GM12878 (cell line): ENCODE measurements around the gene NAB1. TPM values are rescaled to one million over a fixed set of nuclear protein-coding genes. Genes with fewer than 3 reads are reported as not detected.

Experiments used
- ATAC-seq: fragments of 200-7000 bp; cut with Tn5 transposase; 3 replicates; pipeline ENCODE4 v1.9.1; 2020; ENCODE audit warnings: mild to moderate bottlenecking, moderate library complexity
- BruUV-seq: library from RNA; stranded (reverse); fragments of 400-500 nt; replicated peaks from 2 replicates; lab custom pipeline; 2021; lab: Mats Ljungman, UMichigan
- CTCF ChIA-PET: fragments of 300-600 bp; sonication (Branson Sonifier 250); formaldehyde crosslinking; extraction: SDS; loops from one replicate; lab custom pipeline; 2021; ENCODE audit warnings: inconsistent platforms; lab: Yijun Ruan, JAX
- POLR2A ChIA-PET: fragments of 350-600 bp; formaldehyde crosslinking; extraction: SDS; loops from one replicate; lab custom pipeline; 2021; ENCODE audit warnings: inconsistent platforms; lab: Charles Lee
- RAD21 ChIA-PET: fragments of 300-600 bp; sonication (Branson Sonifier 250); formaldehyde crosslinking; loops from one replicate; lab custom pipeline; 2023; ENCODE audit warnings: antibody characterized with exemption; ENCODE audit not compliant: unreplicated experiment; lab: Charles Lee
- SMC1A ChIA-PET: fragments of 300-600 bp; sonication (Branson Sonifier 250); formaldehyde crosslinking; loops from one replicate; lab custom pipeline; 2023; ENCODE audit not compliant: unreplicated experiment, uncharacterized antibody; lab: Charles Lee
- DNase-seq: peaks from one replicate; pipeline ENCODE4 v3.0.0-alpha.2; 2011; ENCODE audit warnings: low read depth, low spot score
- FAIRE-seq: peaks from 3 replicates; lab custom pipeline; 2011; peaks lifted over from hg19 to GRCh38; lab: Jason Lieb, UNC
- H2AFZ ChIP-seq: 2 replicates; pipeline ENCODE4 v1.6.0; 2011; ENCODE audit warnings: low read depth, low read length, control low read depth; ENCODE audit not compliant: control insufficient read depth
- H3K27ac ChIP-seq: 2 replicates; pipeline ENCODE4 v1.5.1; 2011; ENCODE audit warnings: control low read depth; ENCODE audit not compliant: control insufficient read depth, insufficient read depth
- H3K27me3 ChIP-seq, 2 experiments: replicated peaks in 1 of 2; 2 replicates each; pipeline versions ENCODE4 v1.6.0 to v1.6.1; 2011; ENCODE audit warnings: low read length in 1 of 2; ENCODE audit not compliant: control insufficient read depth in 2 of 2, insufficient read depth in 2 of 2
- H3K36me3 ChIP-seq, 2 experiments: 2 replicates each; pipeline ENCODE4 v1.5.1; 2011; ENCODE audit warnings: low read length in 1 of 2; ENCODE audit not compliant: control insufficient read depth in 2 of 2, insufficient read depth in 2 of 2
- H3K4me1 ChIP-seq: 2 replicates; pipeline ENCODE4 v1.6.1; 2011; ENCODE audit warnings: mild to moderate bottlenecking, low read length, moderate library complexity, mixed read lengths; ENCODE audit not compliant: control insufficient read depth, insufficient read depth
- H3K4me2 ChIP-seq: 2 replicates; pipeline ENCODE4 v1.6.0; 2011; ENCODE audit warnings: control low read depth; ENCODE audit not compliant: control insufficient read depth, insufficient read depth
- H3K4me3 ChIP-seq: fragments of 200-600 bp; sonication (generic); 2 replicates; pipeline ENCODE4 v1.5.1; 2016
- H3K79me2 ChIP-seq: 2 replicates; pipeline ENCODE4 v1.6.0; 2011; ENCODE audit warnings: low read length; ENCODE audit not compliant: control insufficient read depth, insufficient read depth
- H3K9ac ChIP-seq: 2 replicates; pipeline ENCODE4 v1.8.0; 2011; ENCODE audit warnings: low read length, control low read depth, mixed read lengths; ENCODE audit not compliant: control insufficient read depth, insufficient read depth
- H3K9me3 ChIP-seq: replicated peaks from 3 replicates; pipeline ENCODE4 v1.5.1; 2011; ENCODE audit warnings: mild to moderate bottlenecking, low read length; ENCODE audit not compliant: control insufficient read depth, insufficient read depth
- H4K20me1 ChIP-seq: 2 replicates; pipeline ENCODE4 v1.6.0; 2011; ENCODE audit not compliant: control insufficient read depth, insufficient read depth
- ASH2L ChIP-seq: fragments of 300-600, 200-600 bp; sonication (generic); IDR thresholded peaks from 2 replicates; pipeline ENCODE4 v1.6.1; 2017; ENCODE audit warnings: low read depth, mild to moderate bottlenecking, borderline replicate concordance
- E2F4 ChIP-seq: IDR thresholded peaks from 2 replicates; pipeline ENCODE4 v1.6.1; 2012; ENCODE audit warnings: low read depth, low read length, improper control_type of control experiment
- EED ChIP-seq: sonication (generic); IDR thresholded peaks from 2 replicates; pipeline ENCODE4 v1.6.1; 2016; ENCODE audit warnings: antibody characterized with exemption, low read depth
- EZH2 ChIP-seq: IDR thresholded peaks from 2 replicates; pipeline ENCODE4 v1.6.1; 2012; ENCODE audit warnings: low read depth, mild to moderate bottlenecking, control low read depth, inconsistent platforms, low read length, borderline replicate concordance; ENCODE audit not compliant: control insufficient read depth
- GABPA ChIP-seq: IDR thresholded peaks from 2 replicates; pipeline ENCODE4 v1.6.1; 2014; ENCODE audit warnings: antibody characterized with exemption, low read depth, mild to moderate bottlenecking, inconsistent platforms
- IKZF2 ChIP-seq, 2 experiments: fragments of 450-650 bp; IDR thresholded peaks; 2 replicates each; pipeline ENCODE4 v1.6.1; 2017; ENCODE audit warnings: mild to moderate bottlenecking in 2 of 2, moderate library complexity in 2 of 2
- MTA3 ChIP-seq: IDR thresholded peaks from 2 replicates; pipeline ENCODE4 v1.6.1; 2012; ENCODE audit warnings: low read length, inconsistent platforms, borderline replicate concordance
- NR2C1 ChIP-seq: fragments of 450-650 bp; IDR thresholded peaks from 2 replicates; pipeline ENCODE4 v1.6.1; 2017; ENCODE audit warnings: antibody characterized with exemption, mild to moderate bottlenecking, moderate library complexity
- NR2C2 ChIP-seq: IDR thresholded peaks from 2 replicates; pipeline ENCODE4 v1.6.1; 2011; ENCODE audit warnings: borderline replicate concordance, low read depth; ENCODE audit not compliant: control insufficient read depth, insufficient read length
- PKNOX1 ChIP-seq: fragments of 450-650 bp; IDR thresholded peaks from 2 replicates; pipeline ENCODE4 v1.6.1; 2016; ENCODE audit warnings: mild to moderate bottlenecking
- POLR2AphosphoS2 ChIP-seq: IDR thresholded peaks from 2 replicates; pipeline ENCODE4 v1.6.1; 2011; ENCODE audit warnings: low read depth, mild to moderate bottlenecking, low read length, improper control_type of control experiment, moderate library complexity
- SREBF2 ChIP-seq: IDR thresholded peaks from 2 replicates; pipeline ENCODE4 v1.6.1; 2012; ENCODE audit warnings: mild to moderate bottlenecking, low read length
- SUPT20H ChIP-seq: IDR thresholded peaks from 2 replicates; pipeline ENCODE4 v1.6.1; 2011; ENCODE audit warnings: low read depth, mild to moderate bottlenecking, low read length, moderate library complexity, borderline replicate concordance; ENCODE audit not compliant: control insufficient read depth
- TAF1 ChIP-seq: IDR thresholded peaks from 2 replicates; pipeline ENCODE4 v1.6.1; 2011; ENCODE audit warnings: mild to moderate bottlenecking, low read depth, low read length, borderline replicate concordance
- TBL1XR1 ChIP-seq: IDR thresholded peaks from 2 replicates; pipeline ENCODE4 v1.6.1; 2012; ENCODE audit warnings: low read depth, low read length, improper control_type of control experiment
- TCF3 ChIP-seq: IDR thresholded peaks from 2 replicates; pipeline ENCODE4 v1.6.1; 2012; ENCODE audit warnings: low read depth, mild to moderate bottlenecking, low read length, borderline replicate concordance; ENCODE audit not compliant: insufficient read depth
- USF2 ChIP-seq: IDR thresholded peaks from 2 replicates; pipeline ENCODE4 v1.6.1; 2011; ENCODE audit warnings: low read depth, low read length, improper control_type of control experiment, borderline replicate concordance
- ZNF592 ChIP-seq: fragments of 450-650 bp; IDR thresholded peaks from 2 replicates; pipeline ENCODE4 v1.6.1; 2017; ENCODE audit warnings: mild to moderate bottlenecking, moderate library complexity
- WGBS: methylation state at CpG from one replicate; pipeline ENCODE4 v1.1.6; 2016; ENCODE audit warnings: low lambda C conversion rate; ENCODE audit not compliant: insufficient replicate concordance, insufficient coverage; ENCODE audit errors: missing lambda C conversion rate; 5-methylcytosine and 5-hydroxymethylcytosine counted together
- in situ Hi-C: fragments of 300-500 bp; cut with MboI; formaldehyde crosslinking; loops from 9 replicates; pipeline ENCODE4 v1.14.3; 2018; ENCODE audit warnings: mixed read lengths
- intact Hi-C: fragments of 100-400 bp; cut with micrococcal nuclease; formaldehyde crosslinking; loops from one replicate; pipeline ENCODE4 v1.14.2; 2022; ENCODE audit not compliant: unreplicated experiment
- polyA plus RNA-seq, 11 experiments: library from polyadenylated mRNA; depleted of rRNA in 4 of 11; unstranded in 6 of 11; stranded (reverse) in 5 of 11; fragments of >200 nt; fragmentation: Nextera tagmentation in 4 of 11; fragmentation: Illumina TruSeq in 1 of 11; extraction: Ambion mirVana in 4 of 11; extraction: Trizol in 1 of 11; gene quantifications; 1 replicate in 1 of 11; 2 replicates in 10 of 11; pipeline versions ENCODE4 v1.2.1 to v1.2.3, GENCODE V29; 2011 to 2016; ENCODE audit warnings: inconsistent platforms in 2 of 11, missing spikeins in 2 of 11, low read depth in 1 of 11
- total RNA-seq, 4 experiments: library from RNA; depleted of rRNA in 3 of 4; stranded (reverse); fragments of >200 nt in 3 of 4; fragmentation: Illumina TruSeq in 1 of 4; extraction: Trizol in 1 of 4; gene quantifications; 2 replicates each; pipeline versions ENCODE4 v1.2.1 to v1.2.3, GENCODE V29; 2013 to 2021

NAB1 gene
- total and polyA plus RNA-seq, 10 of the 15 experiments (the other 5 are each of a cell fraction or from before 2014, with no cell fraction given): 4.5 to 39.6 (median 23.0) TPM

- in situ Hi-C loops: no loop called here
- H3K4me1 ChIP-seq: 0 out of 2 replicates have a peak, but pooled peaks cover 3% of the 10 kb centered on the region
- 81% methylated on average over 3 of the region's 3 CpGs for WGBS
- H3K27me3 ChIP-seq: no peaks in the 10 kb centered on the region
- ATAC-seq (peak; percentile 27), FAIRE-seq (no peak), DNase-seq (no peak)
- BruUV-seq: no TSS peak
- H3K9ac ChIP-seq: no peak overlapping the region
- H3K9me3 ChIP-seq: no peaks in the 10 kb centered on the region
- H3K4me3 ChIP-seq: no peak overlapping the region
- H3K4me2 ChIP-seq: no peak overlapping the region
- POLR2A ChIA-PET: no interaction called here
- CTCF ChIA-PET: interaction anchor here (2.3 kb wide), 1 partner anchor 38 kb away, joined by 10 read pairs; no protein-coding TSS in a partner anchor
- H4K20me1 ChIP-seq: no peaks in the 10 kb centered on the region
- H3K27ac ChIP-seq: no peak overlapping the region
- RAD21 ChIA-PET: no interaction called here
- no peaks in the 10 kb centered on the region for H3K79me2 ChIP-seq
- intact Hi-C loops: no loop called here
- no peaks in the 10 kb centered on the region for H3K36me3 ChIP-seq
- SMC1A ChIA-PET: interaction anchor here (7.5 kb wide), 1 partner anchor 38 kb away, joined by 70 read pairs; no protein-coding TSS in a partner anchor
- no peak overlapping the region for H2AFZ ChIP-seq
- no peak for TF ChIP-seq IKZF2 (IDR thresholded peaks at IDR 0.05)
- TF ChIP-seq ZNF592: no peak
- TF ChIP-seq USF2: no peak
- no peak for TF ChIP-seq TBL1XR1
- no peak for TF ChIP-seq E2F4
- no peak for TF ChIP-seq ASH2L
- TF ChIP-seq PKNOX1: no peak
- no peak for TF ChIP-seq TAF1
- no peak for TF ChIP-seq GABPA
- no peak for TF ChIP-seq NR2C1
- no peak for TF ChIP-seq EZH2
- no peak for TF ChIP-seq SUPT20H
- TF ChIP-seq SREBF2: no peak
- TF ChIP-seq POLR2AphosphoS2: no peak
- TF ChIP-seq NR2C2: no peak
- TF ChIP-seq EED: no peak
- no peak for TF ChIP-seq TCF3
- no peak for TF ChIP-seq MTA3
Observed at GRCh38 chr2:190641469-190641868, 7.4 kb upstream of the NAB1 start.
